ENCODE results near the gene HSH2D. TPM values are rescaled to one million over a fixed set of nuclear protein-coding genes. Genes with fewer than 3 reads are reported as not detected.
A peak's percentile ranks its signal among the peaks of the same experiment; 100 is the strongest.
"Not testable (repeated sequence)": the region's sequence is repeated elsewhere in the genome, so short reads cannot be mapped to it uniquely, and the experiment has no call there.

HSH2D gene
- total and polyA plus RNA-seq, 10 of the 15 experiments (the other 5 are each of a cell fraction or from before 2014, with no cell fraction given) = 22.0 to 145 (median 89.3) TPM

- H3K9me3 ChIP-seq (replicated peaks; ENCODE audit: control insufficient read depth, insufficient read depth, low read length); ATAC-seq; H3K4me1 ChIP-seq (ENCODE audit: control insufficient read depth, insufficient read depth, low read length); intact Hi-C loops (cut with micrococcal nuclease; ENCODE audit: unreplicated experiment); H3K27me3 ChIP-seq (replicated peaks in 1 of 2; ENCODE audit: control insufficient read depth in 2 of 2, insufficient read depth in 2 of 2, low read length in 1 of 2); in situ Hi-C loops (cut with MboI); H3K27ac ChIP-seq (ENCODE audit: control insufficient read depth, insufficient read depth); H3K9ac ChIP-seq (ENCODE audit: control insufficient read depth, insufficient read depth, low read length); FAIRE-seq; BruUV-seq (replicated peaks); RAD21 ChIA-PET (ENCODE audit: unreplicated experiment); H2AFZ ChIP-seq (ENCODE audit: control insufficient read depth, low read depth, low read length); H3K4me2 ChIP-seq (ENCODE audit: control insufficient read depth, insufficient read depth); H4K20me1 ChIP-seq (ENCODE audit: control insufficient read depth, insufficient read depth); POLR2A ChIA-PET; H3K4me3 ChIP-seq; H3K79me2 ChIP-seq (ENCODE audit: control insufficient read depth, insufficient read depth, low read length); DNase-seq (ENCODE audit: low read depth, low spot score): not testable (repeated sequence)
- CTCF ChIA-PET = interaction anchor here (0.7 to 1.0 kb wide), 2 partner anchors 12 to 16 kb away, joined by 3 to 5 read pairs; no protein-coding TSS in a partner anchor
- SMC1A ChIA-PET (ENCODE audit: uncharacterized antibody, unreplicated experiment) = interaction anchor here (0.9 to 1.3 kb wide), 3 partner anchors 16 to 29 kb away, joined by 3 read pairs; no protein-coding TSS in a partner anchor
- peak; percentile 46; the same call in 1 of the 2 replicates for TF ChIP-seq POLR2AphosphoS5 (IDR thresholded peaks at IDR 0.05; ENCODE audit: low read length)
- TF ChIP-seq POLR2A (IDR thresholded peaks at IDR 0.05; ENCODE audit: low read depth, low read length) = peak; percentile 25; the same call in 1 of the 2 replicates
- peaks cover 29 to 58% of the 10 kb centered on the region in 2 experiments for H3K36me3 ChIP-seq (ENCODE audit: control insufficient read depth in 2 of 2, insufficient read depth in 2 of 2, low read length in 1 of 2)
- WGBS (ENCODE audit: insufficient coverage, insufficient replicate concordance, low lambda C conversion rate, missing lambda C conversion rate) = 80% methylated on average over 8 of the region's 8 CpGs
Measured at GRCh38 chr19:16099314-16099965, 44.0 kb upstream of the HSH2D start.

GRCh38 chr19:16100524-16100923 is 43.0 kb upstream of the HSH2D start:
- DNase-seq (ENCODE audit: low read depth, low spot score) (no peak), FAIRE-seq (no peak), ATAC-seq (no peak)
- ChIA-PET RAD21 (ENCODE audit: unreplicated experiment) (no interaction called here), CTCF (interaction anchor here (1.0 to 1.1 kb wide), 2 partner anchors 13 to 59 kb away, joined by 3 to 5 read pairs; no protein-coding TSS in a partner anchor), POLR2A (interaction anchor here (1.1 kb wide), 1 partner anchor 19 kb away, joined by 3 read pairs; no protein-coding TSS in a partner anchor), SMC1A (ENCODE audit: uncharacterized antibody, unreplicated experiment) (no interaction called here)
- no TSS peak for BruUV-seq (replicated peaks)
- Histone ChIP-seq H3K36me3 (ENCODE audit: control insufficient read depth in 2 of 2, insufficient read depth in 2 of 2, low read length in 1 of 2) (peaks cover 21 to 48% of the 10 kb centered on the region in 2 experiments), H3K4me3 (no peak overlapping the region), H3K27me3 (replicated peaks in 1 of 2; ENCODE audit: control insufficient read depth in 2 of 2, insufficient read depth in 2 of 2, low read length in 1 of 2) (no peaks in the 10 kb centered on the region), H4K20me1 (ENCODE audit: control insufficient read depth, insufficient read depth) (no peaks in the 10 kb centered on the region), H3K79me2 (ENCODE audit: control insufficient read depth, insufficient read depth, low read length) (no peaks in the 10 kb centered on the region), H3K9me3 (replicated peaks; ENCODE audit: control insufficient read depth, insufficient read depth, low read length) (no peaks in the 10 kb centered on the region), H3K9ac (ENCODE audit: control insufficient read depth, insufficient read depth, low read length) (no peak overlapping the region), H3K4me2 (ENCODE audit: control insufficient read depth, insufficient read depth) (no peak overlapping the region), H2AFZ (ENCODE audit: control insufficient read depth, low read depth, low read length) (no peak overlapping the region), H3K27ac (ENCODE audit: control insufficient read depth, insufficient read depth) (no peak overlapping the region), H3K4me1 (ENCODE audit: control insufficient read depth, insufficient read depth, low read length) (peaks cover 7% of the 10 kb centered on the region)
- in situ Hi-C loops (cut with MboI) = no loop called here
- intact Hi-C loops (cut with micrococcal nuclease; ENCODE audit: unreplicated experiment) = no loop called here
- WGBS (ENCODE audit: insufficient coverage, insufficient replicate concordance, low lambda C conversion rate, missing lambda C conversion rate) = 100% methylated on average over 4 of the region's 4 CpGs
- no peak for TF ChIP-seq NFYA (IDR thresholded peaks at IDR 0.05; ENCODE audit: borderline replicate concordance, low read depth, low read length)
- TF ChIP-seq POLR2AphosphoS5 (IDR thresholded peaks at IDR 0.05; ENCODE audit: low read length) = peak; percentile 72; the same call in 1 of the 2 replicates
